K562 (cell line): ENCODE data around the gene OR10A3. TPM values are rescaled to one million over a fixed set of nuclear protein-coding genes. Genes with fewer than 3 reads are reported as not detected.

Experiments used
- BRF2 ChIP-seq: IDR thresholded peaks from 3 replicates; pipeline ENCODE4 v1.6.1; 2011; ENCODE audit warnings: borderline replicate concordance, mild to moderate bottlenecking; ENCODE audit not compliant: insufficient read length, insufficient read depth
- CAMTA2 ChIP-seq: fragments of 250-450 bp; sonication (Bioruptor Pico); conservative IDR thresholded peaks from 2 replicates; pipeline ENCODE4 v1.5.1; 2022
- CBX1 ChIP-seq: sonication (generic); IDR thresholded peaks from 2 replicates; pipeline ENCODE4 v1.6.1; 2016; ENCODE audit warnings: antibody characterized with exemption, low read depth, mild to moderate bottlenecking
- E4F1 ChIP-seq: fragments of 250-450 bp; sonication (Bioruptor Pico); IDR thresholded peaks from 2 replicates; pipeline ENCODE4 v1.5.0; 2021; ENCODE audit warnings: mild to moderate bottlenecking, borderline replicate concordance
- GTF2B ChIP-seq: IDR thresholded peaks from 2 replicates; pipeline ENCODE4 v1.6.1; 2011; ENCODE audit not compliant: insufficient read length; ENCODE audit errors: extremely low read depth
- HNRNPK ChIP-seq: fragments of 200-400 bp; formaldehyde crosslinking; IDR thresholded peaks from one replicate; pipeline ENCODE4 v1.6.1; 2018; ENCODE audit warnings: mild to moderate bottlenecking, low read depth, low read length; ENCODE audit not compliant: poor library complexity, severe bottlenecking
- LCOR ChIP-seq: sonication (generic); formaldehyde crosslinking; IDR thresholded peaks from 2 replicates; pipeline ENCODE4 v1.8.0; 2022; ENCODE audit warnings: mild to moderate bottlenecking, missing genetic modification reagents
- MLX ChIP-seq, 2 experiments: fragments of 450-650 bp in 1 of 2; sonication (generic) in 1 of 2; formaldehyde crosslinking; conservative IDR thresholded peaks; 2 replicates each; pipeline versions ENCODE4 v1.4.0 to v1.8.1; 2020 to 2022; ENCODE audit warnings: mild to moderate bottlenecking in 1 of 2, missing genetic modification reagents in 1 of 2
- PREB ChIP-seq: sonication (generic); formaldehyde crosslinking; IDR thresholded peaks from 2 replicates; pipeline ENCODE4 v1.8.1; 2023; ENCODE audit warnings: mild to moderate bottlenecking, missing genetic modification reagents
- SMAD3 ChIP-seq: fragments of 450-650 bp; formaldehyde crosslinking; conservative IDR thresholded peaks from 2 replicates; pipeline ENCODE4 v1.4.0; 2020; ENCODE audit warnings: mild to moderate bottlenecking
- SNIP1 ChIP-seq: fragments of 450-650 bp; IDR thresholded peaks from 2 replicates; pipeline ENCODE4 v1.7.1; 2017; ENCODE audit warnings: low read depth, mild to moderate bottlenecking
- TAF9B ChIP-seq: fragments of 450-650 bp; IDR thresholded peaks from 2 replicates; pipeline ENCODE4 v1.6.1; 2018; ENCODE audit warnings: mild to moderate bottlenecking; ENCODE audit not compliant: partially characterized antibody
- TEAD1 ChIP-seq, 2 experiments: fragments of 450-650 bp in 1 of 2; sonication (generic) in 1 of 2; formaldehyde crosslinking; IDR thresholded peaks; 2 replicates each; pipeline versions ENCODE4 v1.4.0 to v1.8.0; 2020 to 2022; ENCODE audit warnings: mild to moderate bottlenecking in 2 of 2, missing genetic modification reagents in 1 of 2
- TFAP4 ChIP-seq: sonication (generic); formaldehyde crosslinking; IDR thresholded peaks from 2 replicates; pipeline ENCODE4 v1.8.0; 2022; ENCODE audit warnings: missing genetic modification reagents, mild to moderate bottlenecking, moderate library complexity, borderline replicate concordance
- USF1 ChIP-seq: sonication (generic); formaldehyde crosslinking; IDR thresholded peaks from 2 replicates; pipeline ENCODE4 v1.9.0; 2022; ENCODE audit warnings: mild to moderate bottlenecking, missing genetic modification reagents
- ZEB2 ChIP-seq: fragments of 450-650 bp; IDR thresholded peaks from 2 replicates; pipeline ENCODE4 v1.6.1; 2016
- ZNF354B ChIP-seq: fragments of 250-450 bp; sonication (Bioruptor Pico); IDR thresholded peaks from 2 replicates; pipeline ENCODE4 v1.4.0; 2020
- ZSCAN32 ChIP-seq: fragments of 450-650 bp; formaldehyde crosslinking; IDR thresholded peaks from 2 replicates; pipeline ENCODE4 v1.4.0; 2020; ENCODE audit warnings: mild to moderate bottlenecking, moderate library complexity
- polyA plus RNA-seq, 8 experiments: library from polyadenylated mRNA; depleted of rRNA in 4 of 8; stranded (reverse) in 5 of 8; unstranded in 3 of 8; fragments of >200 nt; fragmentation: Nextera tagmentation in 2 of 8; fragmentation: Illumina TruSeq in 1 of 8; extraction: Ambion mirVana in 2 of 8; extraction: Trizol in 1 of 8; gene quantifications; 2 replicates each; pipeline versions ENCODE4 v1.2.1 to v1.2.3, GENCODE V29; 2011 to 2014; ENCODE audit warnings: inconsistent platforms in 1 of 8, missing spikeins in 1 of 8
- total RNA-seq, 7 experiments: library from RNA; depleted of rRNA in 6 of 7; stranded (reverse); fragments of >200 nt in 6 of 7; fragmentation: Illumina TruSeq in 2 of 7; extraction: Trizol in 2 of 7; gene quantifications; 2 replicates each; pipeline versions ENCODE4 v1.2.1 to v1.2.3, GENCODE V29; 2011 to 2021; ENCODE audit warnings: low replicate concordance in 1 of 7

The OR10A3 gene
- total and polyA plus RNA-seq, 9 of the 15 experiments (the other 6 are each of a cell fraction or from before 2014, with no cell fraction given), result not detected

- no peak for TF ChIP-seq ZSCAN32
- TF ChIP-seq CBX1, result no peak
- TF ChIP-seq MLX (CRISPR knock-in tag; conservative IDR thresholded peaks at IDR 0.05), result no peak
- TF ChIP-seq LCOR (CRISPR knock-in tag), result peak; percentile 74; the same call in 1 of the 2 replicates
- no peak for TF ChIP-seq SNIP1
- TF ChIP-seq USF1 (CRISPR knock-in tag), result peak; percentile 96
- no peak for TF ChIP-seq GTF2B
- TF ChIP-seq PREB (CRISPR knock-in tag), result 0 out of 2 replicates have a peak, but pooled peaks have one; percentile 30
- TF ChIP-seq BRF2, result no peak
- no peak for TF ChIP-seq HNRNPK
- TF ChIP-seq ZNF354B (CRISPR knock-in tag), result no peak
- TF ChIP-seq TFAP4 (CRISPR knock-in tag), result peak; percentile 54; the same call in 1 of the 2 replicates
- 0 out of 2 replicates have a peak, but pooled peaks have one; percentile 29 for TF ChIP-seq SMAD3
- TF ChIP-seq ZEB2, result peak; percentile 97
- TF ChIP-seq TEAD1 (CRISPR knock-in tag; IDR thresholded peaks at IDR 0.05), result peak; percentile 95
- TF ChIP-seq CAMTA2 (CRISPR knock-in tag), result no peak
- TF ChIP-seq E4F1 (CRISPR knock-in tag), result no peak
- TF ChIP-seq TAF9B, result peak; percentile 65
Observed at GRCh38 chr11:7986768-7987559, 45.5 kb upstream of the OR10A3 start, which contains the start of gene EIF3F (continued).
